Glutamatergic neuron (in vitro differentiated cells): ENCODE measurements around the gene RNF213. TPM values are rescaled to one million over a fixed set of nuclear protein-coding genes. Genes with fewer than 3 reads are reported as not detected.

Experiments used
- DNase-seq: peaks from one replicate; pipeline ENCODE4 v3.0.0; 2022
- H3K27ac Mint-ChIP-seq: one replicate; pipeline ENCODE4 v1.8.0; 2020; ENCODE audit warnings: mild to moderate bottlenecking, mixed read lengths, inconsistent platforms; ENCODE audit not compliant: unreplicated experiment
- H3K27me3 Mint-ChIP-seq: one replicate; pipeline ENCODE4 v1.8.0; 2020; ENCODE audit warnings: mild to moderate bottlenecking, moderate library complexity, mixed read lengths, inconsistent platforms; ENCODE audit not compliant: unreplicated experiment
- H3K36me3 Mint-ChIP-seq: one replicate; pipeline ENCODE4 v1.8.0; 2020; ENCODE audit warnings: mild to moderate bottlenecking, mixed read lengths, inconsistent platforms; ENCODE audit not compliant: unreplicated experiment
- H3K4me1 Mint-ChIP-seq: one replicate; pipeline ENCODE4 v1.8.0; 2020; ENCODE audit warnings: mild to moderate bottlenecking, low read depth, mixed read lengths, inconsistent platforms; ENCODE audit not compliant: unreplicated experiment
- H3K4me3 Mint-ChIP-seq: one replicate; pipeline ENCODE4 v1.8.0; 2020; ENCODE audit warnings: mild to moderate bottlenecking, mixed read lengths, inconsistent platforms; ENCODE audit not compliant: unreplicated experiment
- H3K9me3 Mint-ChIP-seq: one replicate; pipeline ENCODE4 v1.8.0; 2020; ENCODE audit warnings: mild to moderate bottlenecking, moderate library complexity, mixed read lengths, inconsistent platforms; ENCODE audit not compliant: unreplicated experiment
- total RNA-seq: library from RNA; stranded (reverse); fragmentation: NEBNext Ultra II Directional; extraction: Animal tissue kit (Norgen Biotek cat#: 25700); gene quantifications from one replicate; pipeline ENCODE4 v1.2.1, GENCODE V29; 2021; ENCODE audit not compliant: unreplicated experiment
- TF ChIP-seq, protein P1 (sequence below): fragments of 200-600 bp; sonication (generic); IDR thresholded peaks from one replicate; pipeline ENCODE4 v1.5.0; 2021; ENCODE audit not compliant: partially characterized antibody, unreplicated experiment

RNF213 gene
- total RNA-seq, 1 donor from 2014 or later = 34.7 TPM

DNA sequence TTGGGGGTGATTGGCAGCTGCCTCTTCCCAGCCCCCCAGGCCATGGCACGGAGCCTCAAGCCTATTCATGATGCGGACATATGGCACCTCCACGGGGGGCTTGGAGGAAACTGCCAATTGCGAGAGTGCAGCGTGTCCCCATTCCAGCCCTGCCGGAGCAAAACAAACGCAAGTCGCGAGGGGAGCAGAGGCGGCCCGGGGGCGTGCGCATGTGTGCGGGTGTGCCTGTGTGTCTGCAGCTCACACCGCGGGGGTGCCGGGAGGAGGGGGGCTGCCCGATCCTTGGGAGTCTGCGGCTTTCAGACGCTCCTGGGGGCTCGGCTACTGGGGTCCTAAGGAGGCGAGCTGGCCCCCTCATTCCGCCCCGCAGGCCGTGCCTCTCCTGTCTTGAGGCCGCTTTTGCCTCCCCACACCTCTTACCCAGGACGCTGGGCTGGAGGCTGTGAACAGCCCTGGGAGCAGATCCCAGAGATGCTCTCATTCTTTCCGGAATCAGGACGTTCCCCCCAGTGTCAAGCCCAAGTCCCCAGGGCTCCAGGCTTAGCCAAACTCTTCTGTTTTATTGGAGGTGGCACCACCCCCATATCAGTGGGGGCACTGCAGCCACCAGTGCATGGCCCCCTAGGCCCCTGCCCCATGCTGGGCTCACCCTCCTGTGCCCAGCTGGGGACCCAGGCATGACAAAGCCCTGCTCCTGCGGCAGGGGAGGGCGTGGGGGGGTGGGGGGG, 183.4 kb downstream of the RNF213 start:
- Mint-ChIP-seq H3K27ac (no peak overlapping the region), H3K27me3 (peaks cover 7% of the 10 kb centered on the region), H3K4me1 (peaks cover 26% of the 10 kb centered on the region), H3K9me3 (peaks cover 6% of the 10 kb centered on the region), H3K4me3 (no peak overlapping the region), H3K36me3 (no peaks in the 10 kb centered on the region)
- TF ChIP-seq, protein P1, sequence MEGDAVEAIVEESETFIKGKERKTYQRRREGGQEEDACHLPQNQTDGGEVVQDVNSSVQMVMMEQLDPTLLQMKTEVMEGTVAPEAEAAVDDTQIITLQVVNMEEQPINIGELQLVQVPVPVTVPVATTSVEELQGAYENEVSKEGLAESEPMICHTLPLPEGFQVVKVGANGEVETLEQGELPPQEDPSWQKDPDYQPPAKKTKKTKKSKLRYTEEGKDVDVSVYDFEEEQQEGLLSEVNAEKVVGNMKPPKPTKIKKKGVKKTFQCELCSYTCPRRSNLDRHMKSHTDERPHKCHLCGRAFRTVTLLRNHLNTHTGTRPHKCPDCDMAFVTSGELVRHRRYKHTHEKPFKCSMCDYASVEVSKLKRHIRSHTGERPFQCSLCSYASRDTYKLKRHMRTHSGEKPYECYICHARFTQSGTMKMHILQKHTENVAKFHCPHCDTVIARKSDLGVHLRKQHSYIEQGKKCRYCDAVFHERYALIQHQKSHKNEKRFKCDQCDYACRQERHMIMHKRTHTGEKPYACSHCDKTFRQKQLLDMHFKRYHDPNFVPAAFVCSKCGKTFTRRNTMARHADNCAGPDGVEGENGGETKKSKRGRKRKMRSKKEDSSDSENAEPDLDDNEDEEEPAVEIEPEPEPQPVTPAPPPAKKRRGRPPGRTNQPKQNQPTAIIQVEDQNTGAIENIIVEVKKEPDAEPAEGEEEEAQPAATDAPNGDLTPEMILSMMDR = no peak
- peak; percentile 49 for DNase-seq

DNA sequence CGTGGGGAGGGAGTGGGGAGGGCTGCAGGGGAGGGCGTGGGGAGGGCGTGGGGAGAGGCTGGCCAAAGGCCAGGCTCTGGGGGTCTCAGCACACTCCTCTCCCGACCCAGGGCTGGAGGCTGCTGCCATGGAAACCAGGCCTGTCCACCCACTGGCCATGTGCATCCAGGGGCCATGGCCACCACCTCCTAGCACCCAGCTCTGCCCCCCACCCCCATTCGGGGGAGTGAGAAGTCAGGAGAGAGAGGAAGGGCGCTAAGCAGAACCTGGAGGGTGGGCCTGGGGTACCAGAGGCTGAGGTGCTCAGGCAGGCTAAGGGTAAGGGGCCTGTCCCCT, 184.0 kb downstream of the RNF213 start:
- Mint-ChIP-seq H3K4me1 (peaks cover 26% of the 10 kb centered on the region), H3K9me3 (peaks cover 6% of the 10 kb centered on the region), H3K27me3 (peaks cover 7% of the 10 kb centered on the region), H3K4me3 (no peak overlapping the region), H3K36me3 (no peaks in the 10 kb centered on the region), H3K27ac (no peak overlapping the region)
- DNase-seq = peak; percentile 46
- TF ChIP-seq, protein P1 = no peak

DNA sequence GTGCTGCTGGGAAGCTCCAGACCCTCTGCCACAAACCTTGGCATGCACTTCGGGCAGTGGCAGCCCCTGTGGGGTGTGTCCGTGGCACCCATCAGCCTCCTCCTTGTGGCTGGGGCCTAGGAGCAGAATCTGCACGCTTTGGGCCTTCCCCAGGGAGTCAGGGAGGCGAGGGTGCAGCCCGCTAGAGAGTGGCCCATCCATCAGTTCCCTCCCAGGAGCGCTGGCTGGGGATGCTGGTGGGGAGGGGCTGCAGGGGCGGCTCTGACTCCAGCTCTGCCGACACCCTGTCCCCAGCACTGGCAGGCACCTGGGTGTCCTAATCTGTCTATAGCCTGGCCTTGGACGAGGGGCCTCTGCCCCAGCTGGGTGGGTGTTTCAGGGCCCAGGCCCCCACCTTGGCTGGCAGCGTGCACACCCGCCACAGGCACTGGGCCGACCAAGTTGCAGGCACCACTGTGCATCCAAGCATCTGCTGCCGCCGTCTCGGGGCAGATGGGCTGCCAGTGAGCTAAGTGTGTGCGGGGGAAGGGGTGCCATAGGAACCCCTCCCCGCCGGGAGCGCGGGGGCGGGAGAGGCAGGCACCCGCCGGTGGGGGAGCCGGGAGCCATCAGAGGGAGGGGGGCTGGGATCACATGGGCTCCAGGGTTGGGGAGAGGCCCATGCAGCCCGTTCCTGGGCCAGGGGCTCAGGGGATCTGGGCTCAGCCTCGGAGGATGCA, 184.5 kb downstream of the RNF213 start:
- H3K27me3 Mint-ChIP-seq = peaks cover 7% of the 10 kb centered on the region
- H3K4me1 Mint-ChIP-seq = peaks cover 28% of the 10 kb centered on the region
- TF ChIP-seq, protein P1 = no peak
- H3K9me3 Mint-ChIP-seq = peaks cover 6% of the 10 kb centered on the region
- peak; percentile 63 for DNase-seq
- H3K36me3 Mint-ChIP-seq = no peaks in the 10 kb centered on the region
- H3K4me3 Mint-ChIP-seq = no peak overlapping the region
- H3K27ac Mint-ChIP-seq = peak overlapping the region; percentile 12

DNA sequence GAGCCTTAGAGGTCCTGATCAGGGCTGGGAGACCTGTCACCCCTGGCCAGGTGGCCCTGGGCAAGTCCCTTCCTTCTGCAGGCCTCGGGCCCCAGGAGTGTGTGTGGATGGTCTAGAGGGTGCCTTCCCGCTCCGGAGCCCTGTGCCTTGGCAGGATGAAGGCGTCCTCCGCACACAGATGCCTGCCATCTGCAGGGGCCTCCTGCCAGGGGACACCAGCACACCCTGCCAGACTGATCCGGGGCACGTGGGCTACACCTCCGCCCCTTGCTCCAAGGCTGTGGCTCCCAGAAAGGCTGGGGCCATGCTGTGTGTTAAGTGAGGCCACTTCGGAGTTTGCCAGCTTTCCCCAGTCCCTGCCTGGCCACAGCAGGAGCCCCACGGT, 185.1 kb downstream of the RNF213 start:
- Mint-ChIP-seq H3K9me3 (peaks cover 4% of the 10 kb centered on the region), H3K27me3 (peaks cover 7% of the 10 kb centered on the region), H3K27ac (no peak overlapping the region), H3K4me1 (peaks cover 24% of the 10 kb centered on the region), H3K4me3 (no peak overlapping the region), H3K36me3 (no peaks in the 10 kb centered on the region)
- TF ChIP-seq, protein P1 = no peak
- DNase-seq = no peak

DNA sequence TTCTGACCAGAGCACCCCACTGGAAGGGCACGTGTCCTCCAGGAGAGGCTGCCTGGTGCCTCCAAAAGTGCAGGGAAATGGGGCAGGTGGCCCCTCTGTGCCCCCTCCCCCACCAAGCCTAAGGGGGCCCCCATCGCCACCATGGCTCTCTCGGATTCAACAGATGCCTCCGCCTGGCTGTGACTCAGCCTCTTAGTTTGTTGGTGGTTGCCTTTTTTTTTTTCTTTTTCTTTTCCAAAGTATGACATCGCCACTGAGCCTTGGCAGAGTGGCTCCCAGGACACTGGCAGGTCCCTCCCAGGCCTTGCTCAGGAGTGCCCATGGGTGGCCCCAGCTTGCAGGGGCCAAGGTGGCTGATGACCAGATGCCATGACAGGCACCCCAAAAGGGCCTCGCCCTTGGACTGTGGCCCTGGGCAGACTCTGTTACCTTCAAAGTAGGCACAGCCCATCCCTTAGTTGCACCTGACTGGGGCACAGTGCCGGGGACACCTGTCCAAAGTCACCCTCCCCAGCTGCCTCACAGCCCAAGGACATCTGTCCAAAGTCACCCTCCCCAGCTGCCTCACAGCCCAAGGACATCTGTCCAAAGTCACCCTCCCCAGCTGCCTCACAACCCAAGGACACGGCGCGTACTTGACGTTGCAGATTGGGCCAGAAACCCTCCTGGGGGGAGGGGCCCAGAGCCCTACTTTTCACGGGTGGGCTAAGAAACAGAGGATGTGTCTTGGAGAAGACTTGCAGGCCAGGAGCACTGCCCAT, 186.2 kb downstream of the RNF213 start:
- no peak for DNase-seq
- Mint-ChIP-seq H3K27me3 (peaks cover 7% of the 10 kb centered on the region), H3K4me1 (peaks cover 17% of the 10 kb centered on the region), H3K27ac (peak overlapping the region; percentile 48), H3K9me3 (peaks cover 6% of the 10 kb centered on the region), H3K36me3 (no peaks in the 10 kb centered on the region), H3K4me3 (no peak overlapping the region)
- TF ChIP-seq, protein P1 = no peak
